ENCODE results near the gene ETV6. TPM values are rescaled to one million over a fixed set of nuclear protein-coding genes. Genes with fewer than 3 reads are reported as not detected.

The ETV6 gene
- total RNA-seq, 3 donors from 2014 or later = 17.8 to 58.7 (median 45.2) TPM

GRCh38 chr12:11837216-11837934 lies 187.9 kb downstream of the ETV6 start:
- Histone ChIP-seq H3K4me1 (peaks cover 0 to 24% of the 10 kb centered on the region in 2 donors), H3K36me3 (no peaks in the 10 kb centered on the region), H3K27ac (peak overlapping the region in 1 of 2 donors; percentile 54), H3K27me3 (no peaks in the 10 kb centered on the region), H3K9me3 (no peaks in the 10 kb centered on the region), H3K4me3 (no peak overlapping the region)
- DNase-seq (ENCODE audit: low spot score in 2 of 2) = peak in 1 of 2 donors; percentile 52
- intact Hi-C loops (cut with DNase I; ENCODE audit: low total_unique reads) = no loop called here
- TF ChIP-seq CTCF (IDR thresholded peaks at IDR 0.05) (no peak), POLR2A (IDR thresholded peaks at IDR 0.05) (no peak), POLR2AphosphoS5 (IDR thresholded peaks at IDR 0.05) (no peak)

- H3K4me1 ChIP-seq = peaks cover 0 to 24% of the 10 kb centered on the region in 2 donors
- no peak for TF ChIP-seq POLR2AphosphoS5 (IDR thresholded peaks at IDR 0.05)
- no peak for TF ChIP-seq POLR2A (IDR thresholded peaks at IDR 0.05)
- peak overlapping the region; percentile 64 to 73 for H3K27ac ChIP-seq
These were observed 188.9 kb downstream of the ETV6 start for GRCh38 chr12:11838403-11838802.

GRCh38 chr12:11839091-11839641 lies 189.7 kb downstream of the ETV6 start:
- no peak for TF ChIP-seq CTCF (IDR thresholded peaks at IDR 0.05)
- H3K36me3 ChIP-seq = no peaks in the 10 kb centered on the region
- peaks cover 0 to 24% of the 10 kb centered on the region in 2 donors for H3K4me1 ChIP-seq
- intact Hi-C loops (cut with DNase I; ENCODE audit: low total_unique reads) = no loop called here
- H3K4me3 ChIP-seq = no peak overlapping the region
- no peak for DNase-seq (ENCODE audit: low spot score in 2 of 2)
- no peaks in the 10 kb centered on the region for H3K27me3 ChIP-seq
- peak overlapping the region; percentile 64 to 73 for H3K27ac ChIP-seq
- H3K9me3 ChIP-seq = no peaks in the 10 kb centered on the region

More at GRCh38 chr12:11838403-11838802, 188.9 kb downstream of the ETV6 start:
- H3K9me3 ChIP-seq = no peaks in the 10 kb centered on the region
- no peak for DNase-seq (ENCODE audit: low spot score in 2 of 2)
- intact Hi-C loops (cut with DNase I; ENCODE audit: low total_unique reads) = no loop called here
- no peaks in the 10 kb centered on the region for H3K27me3 ChIP-seq
- H3K4me3 ChIP-seq = no peak overlapping the region
- H3K36me3 ChIP-seq = no peaks in the 10 kb centered on the region

- Histone ChIP-seq H3K4me3 (no peak overlapping the region), H3K27me3 (no peaks in the 10 kb centered on the region), H3K4me1 (peaks cover 0 to 21% of the 10 kb centered on the region in 2 donors), H3K9me3 (no peaks in the 10 kb centered on the region), H3K36me3 (no peaks in the 10 kb centered on the region), H3K27ac (peak overlapping the region; percentile 64 to 73)
- TF ChIP-seq POLR2AphosphoS5 (IDR thresholded peaks at IDR 0.05) (no peak), POLR2A (IDR thresholded peaks at IDR 0.05) (no peak), CTCF (IDR thresholded peaks at IDR 0.05) (no peak)
- intact Hi-C loops (cut with DNase I; ENCODE audit: low total_unique reads) = no loop called here
- DNase-seq (ENCODE audit: low spot score in 2 of 2) = no peak
These were observed 190.9 kb downstream of the ETV6 start for GRCh38 chr12:11840366-11840765.

- intact Hi-C loops (cut with DNase I; ENCODE audit: low total_unique reads) = no loop called here
- Histone ChIP-seq H3K4me1 (no peaks in the 10 kb centered on the region), H3K9me3 (no peaks in the 10 kb centered on the region), H3K27me3 (no peaks in the 10 kb centered on the region), H3K36me3 (no peaks in the 10 kb centered on the region), H3K4me3 (no peak overlapping the region), H3K27ac (no peak overlapping the region)
- no peak for TF ChIP-seq POLR2AphosphoS5 (IDR thresholded peaks at IDR 0.05)
- DNase-seq (ENCODE audit: low spot score in 2 of 2) = no peak
These were observed 197.0 kb downstream of the ETV6 start for GRCh38 chr12:11846488-11846887.

- Histone ChIP-seq H3K27ac (peak overlapping the region in 1 of 2 donors; percentile 40), H3K27me3 (no peaks in the 10 kb centered on the region), H3K4me3 (no peak overlapping the region), H3K36me3 (no peaks in the 10 kb centered on the region), H3K4me1 (no peaks in the 10 kb centered on the region), H3K9me3 (no peaks in the 10 kb centered on the region)
- intact Hi-C loops (cut with DNase I; ENCODE audit: low total_unique reads) = no loop called here
- TF ChIP-seq POLR2AphosphoS5 (IDR thresholded peaks at IDR 0.05) = no peak
- TF ChIP-seq POLR2A (IDR thresholded peaks at IDR 0.05) = no peak
- no peak for DNase-seq (ENCODE audit: low spot score in 2 of 2)
These were observed 198.1 kb downstream of the ETV6 start for GRCh38 chr12:11847539-11847938.
